ENCODE results near the gene NEGR1.

DNA sequence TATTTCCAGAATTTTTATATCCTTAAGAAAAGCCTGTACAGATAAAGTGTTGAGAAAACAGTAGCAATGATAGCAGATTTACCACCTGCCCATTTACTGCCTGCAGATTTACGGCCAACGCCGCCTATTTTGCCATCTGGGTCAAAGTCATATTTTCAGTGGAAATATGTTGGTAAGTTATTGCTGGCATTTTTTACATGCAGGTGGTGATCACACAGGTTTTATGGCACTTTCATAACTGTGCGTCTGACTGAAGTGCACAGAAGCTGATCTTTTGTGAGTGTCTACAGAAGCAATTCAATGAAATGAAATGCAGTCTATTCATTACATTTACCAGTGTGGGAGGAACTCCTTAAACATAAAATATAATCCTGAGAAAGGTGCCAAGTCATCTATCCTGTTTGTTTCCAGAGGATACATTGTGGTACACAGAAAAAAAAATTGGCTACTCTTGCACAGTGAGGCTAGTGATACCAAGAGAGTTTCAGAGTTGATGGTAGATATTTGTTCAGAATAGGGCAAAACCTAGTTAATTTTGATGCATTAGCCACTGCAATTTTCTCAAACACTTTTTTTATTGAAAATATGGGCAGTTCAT, 458.5 kb downstream of the NEGR1 start:
- TF ChIP-seq, protein P1, sequence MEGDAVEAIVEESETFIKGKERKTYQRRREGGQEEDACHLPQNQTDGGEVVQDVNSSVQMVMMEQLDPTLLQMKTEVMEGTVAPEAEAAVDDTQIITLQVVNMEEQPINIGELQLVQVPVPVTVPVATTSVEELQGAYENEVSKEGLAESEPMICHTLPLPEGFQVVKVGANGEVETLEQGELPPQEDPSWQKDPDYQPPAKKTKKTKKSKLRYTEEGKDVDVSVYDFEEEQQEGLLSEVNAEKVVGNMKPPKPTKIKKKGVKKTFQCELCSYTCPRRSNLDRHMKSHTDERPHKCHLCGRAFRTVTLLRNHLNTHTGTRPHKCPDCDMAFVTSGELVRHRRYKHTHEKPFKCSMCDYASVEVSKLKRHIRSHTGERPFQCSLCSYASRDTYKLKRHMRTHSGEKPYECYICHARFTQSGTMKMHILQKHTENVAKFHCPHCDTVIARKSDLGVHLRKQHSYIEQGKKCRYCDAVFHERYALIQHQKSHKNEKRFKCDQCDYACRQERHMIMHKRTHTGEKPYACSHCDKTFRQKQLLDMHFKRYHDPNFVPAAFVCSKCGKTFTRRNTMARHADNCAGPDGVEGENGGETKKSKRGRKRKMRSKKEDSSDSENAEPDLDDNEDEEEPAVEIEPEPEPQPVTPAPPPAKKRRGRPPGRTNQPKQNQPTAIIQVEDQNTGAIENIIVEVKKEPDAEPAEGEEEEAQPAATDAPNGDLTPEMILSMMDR (IDR thresholded peaks at IDR 0.05), result no peak
- TF ChIP-seq POLR2AphosphoS5 (IDR thresholded peaks at IDR 0.05), result no peak
